ENCODE data around the gene CAPZB.

The CAPZB gene

GRCh38 chr1:19382222-19382621 lies 103.1 kb downstream of the CAPZB start:
- no peak for DNase-seq

GRCh38 chr1:19381261-19381660 lies 104.1 kb downstream of the CAPZB start:
- no peak for DNase-seq

DNA sequence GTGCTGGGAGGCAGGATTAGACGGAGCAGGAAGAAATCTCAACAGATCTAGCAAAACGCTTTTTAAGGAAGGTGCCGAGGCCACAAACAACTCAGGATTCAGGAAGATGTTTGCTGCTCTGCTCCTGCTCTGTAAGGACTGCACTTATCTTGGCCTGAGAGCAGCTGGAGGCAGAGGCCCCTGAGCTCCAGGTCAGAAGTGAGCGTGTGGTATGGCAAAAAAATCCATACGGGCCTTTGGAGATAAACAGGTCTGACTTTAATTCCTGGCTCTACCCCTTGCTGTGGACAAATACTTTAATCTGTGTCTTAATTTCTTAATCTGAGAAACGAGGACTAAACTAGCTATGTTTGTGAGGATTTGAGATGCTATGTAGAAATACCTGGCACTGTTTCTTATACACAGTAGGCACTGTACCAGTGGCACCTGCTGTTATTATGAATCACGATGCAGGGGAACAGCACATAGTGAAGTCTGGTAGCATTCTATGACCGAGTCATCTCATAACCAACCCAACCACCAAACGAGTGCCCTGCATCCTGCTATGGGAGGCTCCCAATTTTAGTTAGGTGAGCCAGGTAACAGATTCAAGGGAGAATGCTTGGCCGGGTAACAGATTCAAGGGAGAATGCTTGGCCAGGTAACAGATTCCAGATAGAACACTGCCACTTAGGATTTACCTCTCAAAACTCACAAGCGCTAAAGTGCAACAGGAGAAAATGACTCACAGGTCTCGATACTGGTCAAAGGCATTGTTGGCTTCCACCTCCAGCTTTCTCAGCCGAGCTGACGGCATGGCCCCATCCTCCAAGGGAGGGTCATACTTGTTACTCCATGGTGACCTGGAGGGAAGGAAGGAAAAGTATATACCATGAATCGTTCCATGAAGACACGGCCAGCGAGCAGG lies 107.3 kb downstream of the CAPZB start:
- DNase-seq, result no peak

DNA sequence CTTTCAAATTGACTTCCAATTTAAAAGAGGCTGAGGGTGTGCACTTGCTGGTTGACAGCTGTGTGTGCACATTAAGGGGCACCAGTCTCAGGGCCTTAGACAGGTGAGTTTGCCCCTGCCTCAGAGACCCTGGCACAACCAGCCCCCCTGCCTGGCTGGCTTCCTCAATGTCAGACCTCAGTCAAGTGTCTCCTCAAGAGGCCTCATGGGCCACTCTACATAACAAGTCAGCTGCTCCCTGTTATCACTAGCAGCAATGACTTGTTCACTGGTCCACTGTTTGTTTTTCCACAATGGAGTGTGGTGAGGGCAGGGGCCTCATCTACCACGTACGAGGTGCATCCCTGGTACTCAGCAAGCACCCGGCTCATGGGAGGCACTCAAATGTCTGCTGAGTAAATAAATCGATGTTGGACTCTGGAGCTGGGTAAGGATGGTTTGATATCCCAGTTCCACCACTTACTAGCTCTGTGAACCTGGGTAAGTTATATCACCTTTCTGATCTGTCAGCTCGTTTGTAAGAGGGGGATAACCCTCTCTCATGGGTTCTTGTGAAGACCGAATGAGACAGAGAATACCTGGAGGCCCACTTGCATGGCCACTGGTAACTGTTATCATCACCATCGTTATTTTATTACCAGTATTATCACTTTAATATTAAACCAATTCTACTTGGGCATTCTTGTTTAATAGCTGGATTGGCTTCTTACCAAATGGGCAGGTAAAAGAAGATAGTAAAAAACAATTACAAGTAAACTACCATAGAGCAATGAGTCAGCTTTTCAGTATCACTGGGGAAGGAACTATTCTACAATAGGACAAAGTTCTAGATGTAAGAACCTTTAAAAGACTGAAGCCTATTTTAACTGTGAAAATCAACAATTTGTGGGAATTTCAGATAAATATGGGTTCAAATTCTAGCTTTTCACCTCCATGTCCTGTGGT lies 108.6 kb downstream of the CAPZB start:
- no peak for DNase-seq

DNA sequence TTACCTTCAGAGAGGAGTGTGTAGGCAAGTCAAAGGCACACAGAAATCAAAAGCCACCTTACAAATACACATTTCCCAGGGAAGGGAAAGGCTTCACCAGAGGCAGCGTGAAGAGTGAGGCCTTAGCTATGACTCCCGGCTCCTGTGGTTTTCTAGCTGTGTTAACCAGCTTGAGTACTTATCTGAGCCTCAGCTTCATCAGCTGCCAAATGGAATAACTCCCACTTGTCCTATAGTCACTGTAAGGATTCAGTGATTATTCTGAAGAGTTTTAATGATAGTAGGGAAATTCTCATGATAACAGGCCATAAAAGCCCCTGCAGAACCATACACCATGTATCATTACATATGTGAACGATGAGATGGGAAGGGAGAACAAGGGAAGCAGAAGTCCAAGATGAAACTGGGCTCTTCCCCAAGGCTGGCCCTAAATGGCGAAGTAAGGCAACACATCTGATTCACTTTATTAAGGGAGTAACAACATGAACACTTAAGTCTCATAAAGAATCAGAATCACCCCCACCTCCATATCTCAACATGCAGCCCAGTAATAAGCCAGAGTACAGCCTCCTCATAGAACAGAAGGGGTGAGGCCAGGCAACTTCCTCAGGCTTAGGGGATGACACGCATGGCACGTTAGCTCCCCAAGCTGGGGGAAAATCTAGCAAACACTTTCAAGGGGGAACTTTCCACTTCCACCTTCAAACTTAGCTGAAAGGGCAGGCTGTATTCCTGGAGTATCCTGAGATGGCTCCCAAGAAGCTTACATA lies 109.5 kb downstream of the CAPZB start:
- DNase-seq, result no peak

DNA sequence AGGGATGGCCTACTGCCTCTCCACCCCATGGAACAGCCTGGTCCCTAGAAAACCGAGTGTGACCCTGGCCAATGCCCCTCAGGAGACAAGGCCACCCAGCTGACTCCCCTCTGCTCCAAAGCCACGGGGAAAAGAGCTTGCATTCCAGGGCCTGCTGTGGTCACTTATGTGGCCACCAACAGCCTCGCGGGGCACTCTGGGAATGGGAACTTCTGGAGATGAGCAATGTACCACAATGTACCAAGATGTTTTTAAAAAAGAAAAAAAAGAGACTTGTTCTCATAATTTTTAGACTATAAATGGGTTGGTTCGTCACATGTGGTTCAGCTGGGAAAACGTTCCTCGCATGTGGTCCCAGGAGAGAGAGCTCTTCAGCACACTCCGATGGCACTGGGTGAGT lies 110.4 kb downstream of the CAPZB start:
- no peak for DNase-seq

- no peak for DNase-seq
Observed at GRCh38 chr1:19374083-19374801, 111.1 kb downstream of the CAPZB start.

DNA sequence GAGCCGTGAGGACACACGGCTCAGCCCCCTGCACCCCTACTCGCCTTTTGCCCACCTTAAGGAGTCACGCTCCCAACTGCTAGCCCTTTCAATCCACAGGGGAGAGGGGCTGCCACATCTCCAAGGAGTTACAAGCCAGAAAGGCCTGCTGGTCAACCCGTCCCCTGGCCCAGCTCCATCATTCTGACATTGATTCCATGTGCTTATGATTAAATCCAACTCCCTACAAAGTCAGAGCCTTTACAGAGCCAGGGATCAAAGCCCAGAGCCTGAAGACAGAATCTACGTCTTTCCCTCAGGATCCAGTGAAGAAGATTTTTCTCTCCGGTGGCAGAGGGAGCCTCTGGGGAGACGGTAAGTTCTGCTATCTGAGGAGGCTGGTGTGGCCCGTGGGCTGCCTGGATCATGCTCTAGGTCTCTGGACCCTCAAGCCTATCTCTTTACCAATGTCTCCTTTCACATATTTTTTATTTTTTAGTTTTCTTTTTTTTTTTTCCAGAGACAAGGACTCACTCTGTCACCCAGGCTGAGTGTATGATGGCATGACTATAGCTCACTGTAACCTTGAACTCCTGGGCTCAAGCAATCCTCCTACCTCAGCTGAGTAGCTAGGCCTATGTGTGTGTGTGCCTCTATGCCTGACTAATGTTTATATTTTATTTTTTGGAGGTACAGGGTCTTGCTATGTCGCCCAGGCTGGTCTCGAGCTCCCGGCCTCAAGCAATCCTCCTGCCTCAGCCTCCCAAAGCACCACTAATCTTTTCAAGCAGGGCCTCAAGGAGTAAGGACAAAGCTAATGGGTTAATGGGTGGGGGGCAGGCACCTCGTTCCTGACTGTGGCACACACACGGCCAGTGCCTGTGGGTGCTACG lies 111.9 kb downstream of the CAPZB start:
- peak; percentile 61 for DNase-seq

DNA sequence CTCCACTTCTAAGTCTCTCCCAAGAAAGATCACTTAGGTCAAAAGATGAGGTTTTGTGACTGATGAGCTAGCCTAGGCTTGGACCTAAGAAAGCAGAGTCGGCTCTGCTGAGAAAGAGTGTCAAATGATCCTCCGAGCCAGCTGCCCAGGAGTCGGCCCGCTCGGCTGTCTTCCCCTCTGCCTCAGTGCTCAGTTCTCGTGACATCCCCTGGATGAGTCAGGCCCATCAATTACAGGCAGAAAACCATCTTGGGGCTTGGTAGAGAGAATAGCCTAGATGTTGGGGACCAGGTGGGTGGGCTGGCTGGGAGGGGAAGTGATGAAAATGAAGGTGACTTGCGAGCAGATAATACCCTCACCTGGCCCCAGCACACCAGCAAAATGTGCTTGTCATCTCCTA lies 112.7 kb downstream of the CAPZB start:
- DNase-seq, result peak; percentile 50

- DNase-seq, result no peak
Observed at GRCh38 chr1:19372136-19372514, 113.2 kb downstream of the CAPZB start.

DNA sequence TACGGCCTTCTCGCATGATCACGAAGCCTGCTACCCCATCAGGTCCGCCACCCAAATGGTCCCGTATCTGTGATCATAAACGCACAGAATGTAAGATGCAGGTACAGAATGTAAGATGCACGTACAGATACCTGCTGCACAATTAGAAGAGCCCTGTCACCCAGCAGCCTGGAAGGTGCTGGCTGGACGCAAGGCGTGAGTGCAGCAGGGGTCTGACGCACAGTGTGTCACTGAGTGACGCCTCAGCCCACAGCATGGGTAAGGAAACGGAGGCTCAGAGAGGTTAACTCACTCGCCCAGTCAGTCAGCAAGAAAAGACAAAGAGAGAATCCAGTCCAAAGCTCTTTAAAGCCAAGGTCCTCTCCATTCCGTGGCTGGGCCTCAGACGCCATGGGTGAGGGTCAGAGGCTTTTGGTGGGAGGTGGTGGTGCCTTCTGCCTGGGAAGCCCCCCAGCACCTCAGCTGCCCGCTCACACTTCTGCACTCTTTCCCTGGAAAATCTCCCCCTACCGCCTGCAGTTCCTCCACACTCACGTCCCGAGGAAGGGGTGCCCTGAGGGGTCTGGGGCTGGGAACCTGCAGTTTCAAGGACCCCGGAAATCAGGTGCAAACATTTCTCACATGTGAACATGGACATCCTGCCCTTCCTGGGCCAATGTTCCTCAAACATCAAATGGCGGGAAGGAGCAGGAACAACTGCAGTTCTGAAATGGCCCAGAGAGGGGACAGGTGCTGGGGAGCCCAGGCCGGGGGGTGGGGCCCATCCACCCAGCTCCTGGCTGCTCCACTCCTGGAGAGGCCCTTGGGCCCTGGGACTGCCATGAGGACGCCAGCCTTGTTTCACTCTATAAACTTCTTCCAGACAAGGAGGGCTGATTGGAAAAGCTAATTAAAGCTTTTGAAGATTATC lies 113.9 kb downstream of the CAPZB start:
- DNase-seq, result no peak

- DNase-seq, result no peak
Observed at GRCh38 chr1:19370453-19371170, 114.7 kb downstream of the CAPZB start.

DNA sequence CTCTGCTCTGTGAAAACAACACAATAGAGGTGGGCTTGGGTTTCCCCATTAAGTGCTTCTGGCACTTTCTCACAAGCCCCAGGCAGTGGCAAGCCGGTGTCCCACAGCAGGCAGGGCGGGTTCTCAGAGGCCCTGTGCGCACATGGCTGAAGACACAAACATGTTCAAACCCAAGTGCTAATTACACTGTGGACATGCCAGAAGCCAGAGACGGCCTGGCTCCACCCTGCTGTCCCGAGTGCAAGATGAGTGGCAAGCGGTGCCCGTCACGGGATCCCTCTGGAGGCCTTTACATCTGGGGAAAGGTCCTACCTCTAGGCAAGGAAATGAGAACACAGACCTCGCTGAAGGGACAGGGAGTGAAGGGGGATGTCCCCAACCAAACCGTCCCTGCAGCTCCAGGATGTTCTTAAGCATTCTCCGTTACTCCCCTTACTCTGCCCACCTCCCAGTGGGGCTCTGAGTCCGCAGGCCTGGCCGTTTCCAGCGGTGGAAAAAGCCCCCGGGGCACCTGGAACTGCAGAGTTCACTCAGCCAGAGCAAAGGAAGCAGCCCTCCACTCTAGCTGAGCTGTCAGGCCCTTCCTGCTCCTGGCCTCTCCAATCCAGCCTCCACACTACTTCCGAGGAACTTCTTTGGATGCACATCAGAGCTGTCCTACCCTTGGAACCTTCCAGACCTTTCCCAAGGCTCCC lies 115.8 kb downstream of the CAPZB start:
- no peak for DNase-seq

- DNase-seq, result no peak
Observed at GRCh38 chr1:19368964-19369363, 116.4 kb downstream of the CAPZB start.

DNA sequence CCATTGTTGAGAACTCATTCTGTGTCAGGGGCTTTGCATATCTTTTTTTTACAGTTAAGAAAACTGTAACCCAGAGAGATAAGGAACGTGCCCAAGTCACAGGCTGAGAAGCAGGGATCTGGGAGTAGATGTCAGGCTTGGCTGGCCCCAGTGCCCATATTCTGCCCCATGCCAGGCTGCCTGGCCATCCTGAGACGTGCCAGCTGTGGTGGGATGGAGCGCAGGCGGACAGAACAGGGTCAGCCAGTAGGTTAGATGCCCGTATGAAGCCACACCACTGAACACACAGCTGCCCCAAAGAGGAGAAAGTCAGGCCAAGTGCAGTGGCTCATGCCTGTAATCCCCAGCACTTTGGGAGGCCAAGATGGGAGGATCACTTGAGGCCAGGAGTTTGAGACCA lies 117.3 kb downstream of the CAPZB start:
- DNase-seq, result no peak

GRCh38 chr1:19367584-19368041 lies 117.7 kb downstream of the CAPZB start:
- no peak for DNase-seq

DNA sequence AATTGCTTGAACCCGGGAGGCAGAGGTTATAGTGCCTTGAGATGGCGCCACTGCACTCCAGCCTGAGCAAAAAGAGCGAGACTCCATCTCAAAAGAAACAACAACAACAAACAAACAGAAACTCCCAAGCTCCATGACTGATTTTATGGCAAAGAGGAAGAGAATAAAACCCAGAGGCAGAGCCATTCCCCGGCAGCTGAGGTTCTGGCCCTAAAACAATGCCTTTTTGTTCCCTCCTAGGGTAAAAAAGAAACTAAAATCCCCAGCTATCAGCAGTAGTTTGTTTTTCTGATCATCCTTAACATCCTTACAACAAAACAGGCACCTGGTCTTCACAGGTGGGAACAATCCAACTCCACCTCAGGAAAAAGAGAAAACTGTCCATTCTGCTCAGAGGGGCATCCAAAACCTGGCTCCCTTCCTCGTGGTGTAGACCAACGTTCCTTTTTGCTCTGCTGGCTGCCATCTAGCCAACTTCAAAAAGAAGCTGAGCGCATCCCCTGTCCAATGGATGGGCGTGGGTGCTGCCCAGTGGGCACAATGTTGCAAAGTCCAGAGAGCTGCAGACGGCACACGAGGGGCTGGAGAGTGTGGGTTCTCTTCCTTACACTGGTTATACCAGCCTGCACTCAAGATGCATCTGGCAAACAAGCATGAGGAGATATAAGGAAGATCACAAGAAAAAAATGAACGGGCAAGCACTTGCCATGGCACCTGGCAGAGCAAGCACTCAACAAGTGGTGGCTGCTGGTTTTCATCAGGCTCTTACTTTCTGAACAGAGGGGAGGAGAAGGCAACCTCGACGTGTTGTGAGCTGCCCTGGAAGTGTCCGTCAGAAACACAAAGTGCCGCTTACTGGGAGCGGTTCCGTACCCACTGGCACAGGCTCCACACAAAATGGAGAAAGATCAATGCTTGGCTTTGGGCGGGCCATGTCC lies 118.5 kb downstream of the CAPZB start:
- DNase-seq, result no peak

Measured in fibroblast of skin of abdomen (primary cell).